ENCODE measurements around the gene L2HGDH. TPM values are rescaled to one million over a fixed set of nuclear protein-coding genes. Genes with fewer than 3 reads are reported as not detected.

The L2HGDH gene
- total and polyA plus RNA-seq, 8 donors, result 4.6 to 6.5 (median 6.4) TPM

- no peak for TF ChIP-seq CTCF (IDR thresholded peaks at IDR 0.05)
- DNase-seq (no peak), ATAC-seq (peak; percentile 11)
- H3K27me3 ChIP-seq, result no peaks in the 10 kb centered on the region
- peak overlapping the region; percentile 89 to 92 for H3K27ac ChIP-seq
- H3K9me3 ChIP-seq, result no peaks in the 10 kb centered on the region
- intact Hi-C loops (cut with DNase I), result loop anchor here in 1 of 2 donors (10.0 kb wide), 1 partner anchor 222 kb away; the partner anchor contains the start of gene MAP4K5
- H3K36me3 ChIP-seq, result no peaks in the 10 kb centered on the region
- peaks cover 7 to 20% of the 10 kb centered on the region in 2 donors for H3K4me1 ChIP-seq
- peak overlapping the region; percentile 69 to 89 for H3K4me3 ChIP-seq
Observed at GRCh38 chr14:50312734-50313054, 665 bp upstream of the L2HGDH start.

GRCh38 chr14:50311337-50311971 is 575 bp downstream of the L2HGDH start:
- H3K36me3 ChIP-seq, result no peaks in the 10 kb centered on the region
- H3K27me3 ChIP-seq, result no peaks in the 10 kb centered on the region
- H3K9me3 ChIP-seq, result no peaks in the 10 kb centered on the region
- H3K4me3 ChIP-seq, result peak overlapping the region; percentile 69 to 89
- H3K4me1 ChIP-seq, result peaks cover 7 to 19% of the 10 kb centered on the region in 2 donors
- TF ChIP-seq CTCF (IDR thresholded peaks at IDR 0.05), result peak in 1 of 2 donors; percentile 40
- DNase-seq (no peak), ATAC-seq (no peak)
- H3K27ac ChIP-seq, result peak overlapping the region; percentile 89 to 92
- intact Hi-C loops (cut with DNase I), result loop anchor here in 1 of 2 donors (10.0 kb wide), 1 partner anchor 223 kb away; the partner anchor contains the start of gene MAP4K5

- ATAC-seq (no peak), DNase-seq (no peak)
- Histone ChIP-seq H3K4me1 (peaks cover 7 to 19% of the 10 kb centered on the region in 2 donors), H3K36me3 (no peaks in the 10 kb centered on the region), H3K27me3 (no peaks in the 10 kb centered on the region), H3K27ac (no peak overlapping the region), H3K9me3 (no peaks in the 10 kb centered on the region), H3K4me3 (no peak overlapping the region)
- no peak for TF ChIP-seq CTCF (IDR thresholded peaks at IDR 0.05)
- intact Hi-C loops (cut with DNase I), result loop anchor here in 1 of 2 donors (10.0 kb wide), 1 partner anchor 224 kb away; the partner anchor contains the start of gene MAP4K5
Observed at GRCh38 chr14:50310445-50310844, 1.6 kb downstream of the L2HGDH start.

GRCh38 chr14:50308363-50308915 is 3.6 kb downstream of the L2HGDH start:
- Histone ChIP-seq H3K27ac (no peak overlapping the region), H3K36me3 (no peaks in the 10 kb centered on the region), H3K27me3 (no peaks in the 10 kb centered on the region), H3K4me1 (peaks cover 7 to 22% of the 10 kb centered on the region in 2 donors), H3K9me3 (no peaks in the 10 kb centered on the region), H3K4me3 (no peak overlapping the region)
- ATAC-seq (no peak), DNase-seq (no peak)
- intact Hi-C loops (cut with DNase I), result no loop called here
- TF ChIP-seq CTCF (IDR thresholded peaks at IDR 0.05), result no peak

GRCh38 chr14:50303744-50304471 is 8.1 kb downstream of the L2HGDH start:
- Histone ChIP-seq H3K4me1 (peaks cover 0 to 6% of the 10 kb centered on the region in 2 donors), H3K27me3 (no peaks in the 10 kb centered on the region), H3K27ac (peak overlapping the region in 1 of 2 donors; percentile 7), H3K9me3 (no peaks in the 10 kb centered on the region), H3K36me3 (no peaks in the 10 kb centered on the region), H3K4me3 (no peak overlapping the region)
- no peak for TF ChIP-seq CTCF (IDR thresholded peaks at IDR 0.05)
- ATAC-seq (peak; percentile 95), DNase-seq (peak in 3 of 4 donors; percentile 10 to 66 (median 48))
- intact Hi-C loops (cut with DNase I), result no loop called here
